AML-193 (cell line): Measurements from ENCODE around the gene PCSK7.
"Not testable (repeated sequence)": the region's sequence is repeated elsewhere in the genome, so short reads cannot be mapped to it uniquely, and the experiment has no call there.

Experiments used
- DNase-seq, 2 experiments: peaks; one replicate each; lab custom pipeline; 2025; lab: John Stamatoyannopoulos, UW

The PCSK7 gene

GRCh38 chr11:117231842-117232091, at the start of gene PCSK7:
Gene PCSK7, minus strand, starts transcription at chr11:117232073. Its CDS starts 2,229 bp downstream, at chr11:117229844.
- no peak for DNase-seq

- no peak for DNase-seq
Measured at GRCh38 chr11:117281159-117281558, 49.3 kb upstream of the PCSK7 start.

- no peak for DNase-seq
Measured at GRCh38 chr11:117279711-117280376, 48.0 kb upstream of the PCSK7 start.

- no peak for DNase-seq
Measured at GRCh38 chr11:117278347-117278746, 46.5 kb upstream of the PCSK7 start.

GRCh38 chr11:117273550-117274289, 41.8 kb upstream of the PCSK7 start:
- DNase-seq: no peak

GRCh38 chr11:117272175-117272574, 40.3 kb upstream of the PCSK7 start:
- DNase-seq: not testable (repeated sequence)

- DNase-seq: no peak
Measured at GRCh38 chr11:117271208-117271607, 39.3 kb upstream of the PCSK7 start.

- DNase-seq: no peak
Measured at GRCh38 chr11:117269856-117270255, 38.0 kb upstream of the PCSK7 start.

- DNase-seq: no peak
Measured at GRCh38 chr11:117265745-117266144, 33.9 kb upstream of the PCSK7 start.

- DNase-seq: not testable (repeated sequence)
Measured at GRCh38 chr11:117264624-117265323, 32.9 kb upstream of the PCSK7 start.

- no peak for DNase-seq
Measured at GRCh38 chr11:117259417-117259816, 27.5 kb upstream of the PCSK7 start.

GRCh38 chr11:117258576-117258975, 26.7 kb upstream of the PCSK7 start:
- no peak for DNase-seq

- no peak for DNase-seq
Measured at GRCh38 chr11:117256573-117256972, 24.7 kb upstream of the PCSK7 start.

GRCh38 chr11:117255966-117256365, 24.1 kb upstream of the PCSK7 start:
- DNase-seq: no peak

- no peak for DNase-seq
Measured at GRCh38 chr11:117251506-117251905, 19.6 kb upstream of the PCSK7 start.

- no peak for DNase-seq
Measured at GRCh38 chr11:117249571-117249970, 17.7 kb upstream of the PCSK7 start.

GRCh38 chr11:117248341-117248740, 16.5 kb upstream of the PCSK7 start:
- DNase-seq: no peak

- DNase-seq: no peak
Measured at GRCh38 chr11:117239295-117239694, 7.4 kb upstream of the PCSK7 start.

- DNase-seq: no peak
Measured at GRCh38 chr11:117238221-117238620, 6.3 kb upstream of the PCSK7 start.

GRCh38 chr11:117232911-117233409, 1.1 kb upstream of the PCSK7 start:
- DNase-seq: no peak

GRCh38 chr11:117232092-117232878, 412 bp upstream of the PCSK7 start, which contains the start of gene RNF214:
Gene RNF214, plus strand, starts transcription at chr11:117232671. Its CDS starts 1,602 bp downstream, at chr11:117234273.
- peak; percentile 32 to 57 for DNase-seq
